Brain microvascular endothelial cell (primary cell): ENCODE results near the gene KNTC1.
"Not testable (repeated sequence)": the region's sequence is repeated elsewhere in the genome, so short reads cannot be mapped to it uniquely, and the experiment has no call there.

Experiments used
- DNase-seq: peaks from one replicate; pipeline ENCODE4 v3.0.0-alpha.2; 2020
- H3K27ac ChIP-seq: fragments of 250-450 bp; sonication (Bioruptor Pico); 2 replicates; pipeline ENCODE4 v1.5.1; 2020; ENCODE audit warnings: mild to moderate bottlenecking, moderate library complexity
- H3K27me3 ChIP-seq: fragments of 250-450 bp; sonication (Bioruptor Pico); replicated peaks from 2 replicates; pipeline ENCODE4 v1.5.1; 2020; ENCODE audit warnings: mild to moderate bottlenecking
- H3K36me3 ChIP-seq: fragments of 250-450 bp; sonication (Bioruptor Pico); replicated peaks from 2 replicates; pipeline ENCODE4 v1.5.1; 2020; ENCODE audit warnings: mild to moderate bottlenecking
- H3K4me3 ChIP-seq: 2 replicates; pipeline ENCODE4 v1.5.1; 2011; ENCODE audit warnings: low read depth, mild to moderate bottlenecking, control low read depth, low read length, moderate library complexity
- in situ Hi-C: cut with HindIII; loops from 2 replicates; pipeline ENCODE4 v1.10.0; 2017; ENCODE audit warnings: low sequenced_read_pairs, low pct_ligation_motif_present
- TF ChIP-seq, protein P1 (sequence below): IDR thresholded peaks from 2 replicates; pipeline ENCODE4 v1.5.1; 2011; ENCODE audit warnings: low read depth, mild to moderate bottlenecking, moderate library complexity, low read length, control low read depth, inconsistent platforms; ENCODE audit errors: missing control alignments

The KNTC1 gene

DNA sequence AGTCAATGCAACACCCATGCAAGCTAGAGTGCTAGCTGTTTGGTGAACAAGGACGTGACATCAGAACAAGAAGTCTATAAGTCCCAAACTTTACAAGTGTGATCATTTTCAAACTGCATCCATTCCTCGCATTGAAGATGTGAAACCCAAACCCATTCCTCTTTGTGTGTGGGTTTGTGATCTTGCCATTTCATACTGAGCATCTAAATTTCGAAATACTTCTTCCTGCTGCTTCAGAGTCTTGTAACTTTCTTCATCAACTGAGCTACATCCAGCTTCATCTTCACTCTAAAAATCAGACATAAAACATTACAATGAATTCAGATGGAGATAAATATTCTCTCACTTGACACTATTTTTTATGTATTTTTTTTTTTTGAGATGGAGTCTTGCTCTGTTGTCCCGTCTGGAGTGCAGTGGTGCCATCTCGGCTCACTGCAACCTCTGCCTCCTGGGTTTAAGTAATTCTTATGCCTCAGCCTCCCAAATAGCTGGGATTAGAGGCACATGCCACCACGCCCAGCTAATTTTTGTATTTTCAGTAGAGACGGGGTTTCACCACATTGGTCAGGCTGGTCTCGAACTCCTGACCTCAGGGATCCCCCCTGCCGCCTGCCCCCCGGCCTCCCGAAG, 21.5 kb upstream of the KNTC1 start:
- DNase-seq, result no peak
- in situ Hi-C loops, result no loop called here
- Histone ChIP-seq H3K36me3 (peaks cover 70% of the 10 kb centered on the region), H3K4me3 (no peak overlapping the region), H3K27me3 (no peaks in the 10 kb centered on the region), H3K27ac (no peak overlapping the region)
- TF ChIP-seq, protein P1, sequence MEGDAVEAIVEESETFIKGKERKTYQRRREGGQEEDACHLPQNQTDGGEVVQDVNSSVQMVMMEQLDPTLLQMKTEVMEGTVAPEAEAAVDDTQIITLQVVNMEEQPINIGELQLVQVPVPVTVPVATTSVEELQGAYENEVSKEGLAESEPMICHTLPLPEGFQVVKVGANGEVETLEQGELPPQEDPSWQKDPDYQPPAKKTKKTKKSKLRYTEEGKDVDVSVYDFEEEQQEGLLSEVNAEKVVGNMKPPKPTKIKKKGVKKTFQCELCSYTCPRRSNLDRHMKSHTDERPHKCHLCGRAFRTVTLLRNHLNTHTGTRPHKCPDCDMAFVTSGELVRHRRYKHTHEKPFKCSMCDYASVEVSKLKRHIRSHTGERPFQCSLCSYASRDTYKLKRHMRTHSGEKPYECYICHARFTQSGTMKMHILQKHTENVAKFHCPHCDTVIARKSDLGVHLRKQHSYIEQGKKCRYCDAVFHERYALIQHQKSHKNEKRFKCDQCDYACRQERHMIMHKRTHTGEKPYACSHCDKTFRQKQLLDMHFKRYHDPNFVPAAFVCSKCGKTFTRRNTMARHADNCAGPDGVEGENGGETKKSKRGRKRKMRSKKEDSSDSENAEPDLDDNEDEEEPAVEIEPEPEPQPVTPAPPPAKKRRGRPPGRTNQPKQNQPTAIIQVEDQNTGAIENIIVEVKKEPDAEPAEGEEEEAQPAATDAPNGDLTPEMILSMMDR, result no peak

DNA sequence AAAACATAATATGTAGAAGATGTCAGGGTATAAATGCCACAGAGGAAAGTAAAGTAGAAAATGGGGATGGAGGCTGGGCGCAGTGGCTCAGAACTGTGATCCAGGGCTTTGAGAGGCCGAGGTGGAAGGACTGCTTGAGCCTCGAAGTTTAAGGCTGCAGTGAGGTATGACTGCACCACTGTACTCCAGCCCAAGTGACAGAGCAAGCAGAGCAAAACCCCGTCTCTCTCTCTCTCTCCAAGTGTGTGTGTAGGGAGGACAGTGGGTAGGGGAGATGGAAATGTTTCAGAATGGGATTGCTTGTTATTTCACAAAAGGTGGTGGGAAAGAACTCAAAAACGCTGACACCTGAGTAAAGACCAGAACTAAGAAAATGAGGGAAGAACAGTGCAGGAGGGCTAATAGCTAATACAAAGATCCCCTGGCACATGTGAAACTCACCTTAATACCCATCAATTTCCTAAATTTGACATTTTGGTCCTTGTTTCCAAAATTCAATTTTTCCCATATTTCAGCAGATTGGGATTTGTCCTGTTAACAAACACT, 20.6 kb upstream of the KNTC1 start:
- Histone ChIP-seq H3K36me3 (peaks cover 78% of the 10 kb centered on the region), H3K4me3 (no peak overlapping the region), H3K27ac (no peak overlapping the region), H3K27me3 (no peaks in the 10 kb centered on the region)
- no peak for DNase-seq
- TF ChIP-seq, protein P1, result no peak
- in situ Hi-C loops, result no loop called here

DNA sequence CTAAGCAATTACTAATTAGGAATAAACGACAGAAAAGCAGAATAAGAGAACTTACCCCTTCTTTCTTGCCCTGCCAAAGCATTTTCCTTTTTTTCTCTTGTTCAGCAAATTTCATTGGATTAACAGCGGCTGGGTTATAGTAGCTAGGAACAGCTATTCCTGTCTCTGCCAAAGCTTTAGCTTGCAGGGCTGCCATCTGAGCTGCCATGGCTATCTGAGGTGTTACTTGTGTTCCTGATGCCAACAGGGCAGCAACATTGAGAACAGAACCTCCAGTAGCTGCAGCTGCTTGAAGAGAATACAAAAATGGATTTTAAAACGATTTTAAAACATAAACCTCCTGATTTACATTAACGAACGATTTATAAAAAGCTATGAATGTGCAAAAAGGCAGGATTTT, 18.9 kb upstream of the KNTC1 start:
- Histone ChIP-seq H3K27ac (no peak overlapping the region), H3K4me3 (no peak overlapping the region), H3K27me3 (no peaks in the 10 kb centered on the region), H3K36me3 (peaks cover 92% of the 10 kb centered on the region)
- DNase-seq, result no peak
- in situ Hi-C loops, result no loop called here
- TF ChIP-seq, protein P1, result no peak

DNA sequence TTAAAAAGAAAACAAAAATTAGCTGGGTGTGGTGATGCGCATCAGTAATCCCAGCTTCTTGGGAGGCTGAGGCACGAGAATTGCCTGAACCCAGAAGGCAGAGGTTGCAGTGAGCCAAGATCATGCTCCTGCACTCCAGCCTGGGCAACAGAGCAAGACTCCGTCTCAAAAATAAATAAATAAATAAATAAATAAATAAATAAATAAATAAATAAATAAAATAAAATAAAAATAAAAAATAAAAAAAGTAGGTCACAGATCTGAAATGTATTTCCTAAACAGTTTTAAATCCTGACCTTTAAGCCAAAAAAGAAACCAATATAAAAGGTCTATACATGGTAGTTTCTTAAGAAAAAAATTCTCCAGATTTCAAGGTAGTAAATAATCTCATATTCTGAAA, 14.0 kb upstream of the KNTC1 start:
- H3K27ac ChIP-seq, H3K27me3 ChIP-seq, H3K4me3 ChIP-seq, DNase-seq, in situ Hi-C loops: not testable (repeated sequence)
- peaks cover 84% of the 10 kb centered on the region for H3K36me3 ChIP-seq

DNA sequence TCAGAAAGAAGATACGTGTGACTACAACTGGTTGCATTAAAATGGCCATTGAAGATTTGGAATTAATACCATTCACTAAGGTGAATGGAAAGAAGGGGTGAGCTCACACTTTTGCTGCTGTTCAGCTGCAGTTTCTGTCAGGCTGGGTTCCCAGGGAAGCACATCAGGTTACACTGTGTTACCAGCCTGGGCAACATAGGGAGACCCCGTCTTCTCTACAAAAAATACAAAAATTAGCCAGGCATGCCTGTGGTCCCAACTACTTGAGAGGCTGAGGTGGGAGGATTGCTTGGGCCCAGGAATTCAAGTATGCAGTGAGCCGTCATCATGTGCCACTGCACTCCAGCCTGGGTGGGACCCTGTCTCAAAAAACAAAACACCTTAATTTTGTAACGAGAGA, 13.4 kb upstream of the KNTC1 start:
- TF ChIP-seq, protein P1, result no peak
- DNase-seq, result no peak
- Histone ChIP-seq H3K27ac (peak overlapping the region; percentile 17), H3K27me3 (no peaks in the 10 kb centered on the region), H3K4me3 (no peak overlapping the region), H3K36me3 (peaks cover 84% of the 10 kb centered on the region)
- in situ Hi-C loops, result no loop called here

DNA sequence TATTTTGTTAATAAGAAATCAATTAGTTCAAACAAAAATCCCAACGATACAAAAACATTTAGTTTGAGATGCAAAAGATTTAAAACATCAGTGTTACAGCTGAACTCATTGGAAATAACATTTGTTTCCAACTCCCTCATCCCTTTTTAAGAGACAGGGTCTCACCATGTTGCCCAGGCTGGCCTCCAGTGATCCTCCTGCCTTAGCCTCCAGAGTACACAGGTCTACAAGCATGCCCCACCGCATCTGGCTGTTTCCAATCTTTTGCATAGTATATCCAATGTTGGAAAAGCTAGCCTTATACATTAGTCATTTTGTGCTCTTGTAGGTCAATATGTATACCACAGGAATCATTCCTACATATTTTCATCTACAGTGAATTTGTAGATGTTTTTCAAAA, 11.8 kb upstream of the KNTC1 start:
- Histone ChIP-seq H3K27ac (no peak overlapping the region), H3K36me3 (peaks cover 84% of the 10 kb centered on the region), H3K4me3 (no peak overlapping the region), H3K27me3 (no peaks in the 10 kb centered on the region)
- no peak for DNase-seq
- in situ Hi-C loops, result no loop called here
- TF ChIP-seq, protein P1, result no peak
